HepG2 (cell line): ENCODE results near the gene NAIF1. TPM values are rescaled to one million over a fixed set of nuclear protein-coding genes. Genes with fewer than 3 reads are reported as not detected.

Experiments
- ATAD3A ChIP-seq: sonication (generic); formaldehyde crosslinking; IDR thresholded peaks from 2 replicates; pipeline ENCODE4 v1.4.0; 2020; ENCODE audit warnings: missing genetic modification reagents
- CBX2 ChIP-seq, 2 experiments: fragments of 200-600 bp in 1 of 2; sonication (generic); formaldehyde crosslinking in 1 of 2; IDR thresholded peaks; 2 replicates each; pipeline versions ENCODE4 v1.7.0 to v1.8.1; 2018 to 2022; ENCODE audit warnings: low read depth in 2 of 2, low read length in 1 of 2, mild to moderate bottlenecking in 1 of 2, missing genetic modification reagents in 1 of 2
- CENPT ChIP-seq: sonication (generic); formaldehyde crosslinking; IDR thresholded peaks from 2 replicates; pipeline ENCODE4 v1.8.0; 2022; ENCODE audit warnings: low read depth, mild to moderate bottlenecking, moderate library complexity, missing genetic modification reagents
- CERS6 ChIP-seq: sonication (generic); formaldehyde crosslinking; IDR thresholded peaks from 2 replicates; pipeline ENCODE4 v1.5.0; 2020; ENCODE audit warnings: missing genetic modification reagents
- CTCF ChIP-seq: sonication (generic); formaldehyde crosslinking; IDR thresholded peaks from 2 replicates; pipeline ENCODE4 v1.5.0; 2020; ENCODE audit warnings: mild to moderate bottlenecking, missing genetic modification reagents, moderate library complexity
- HHEX ChIP-seq: IDR thresholded peaks from 2 replicates; pipeline ENCODE4 v1.6.1; 2016; ENCODE audit warnings: control low read depth
- MAF1 ChIP-seq: sonication (generic); formaldehyde crosslinking; IDR thresholded peaks from 2 replicates; pipeline ENCODE4 v1.5.0; 2020; ENCODE audit warnings: missing genetic modification reagents, borderline replicate concordance
- MAFG ChIP-seq: sonication (generic); formaldehyde crosslinking; IDR thresholded peaks from 2 replicates; pipeline ENCODE4 v1.5.1; 2020; ENCODE audit warnings: mild to moderate bottlenecking, missing genetic modification reagents
- PATZ1 ChIP-seq: sonication (generic); formaldehyde crosslinking; IDR thresholded peaks from 2 replicates; pipeline ENCODE4 v1.4.0; 2020; ENCODE audit warnings: missing genetic modification reagents
- PLRG1 ChIP-seq: fragments of 450-650 bp; conservative IDR thresholded peaks from 2 replicates; pipeline ENCODE4 v1.6.1; 2016
- POLR2G ChIP-seq: fragments of 200-400 bp; formaldehyde crosslinking; IDR thresholded peaks from 2 replicates; pipeline ENCODE4 v1.6.1; 2018; ENCODE audit warnings: mild to moderate bottlenecking, low read depth, low read length, moderate library complexity
- SNAPC2 ChIP-seq: sonication (generic); formaldehyde crosslinking; IDR thresholded peaks from 2 replicates; pipeline ENCODE4 v1.8.1; 2022; ENCODE audit warnings: mild to moderate bottlenecking, missing genetic modification reagents
- SRSF4 ChIP-seq: fragments of 200-400 bp; formaldehyde crosslinking; IDR thresholded peaks from one replicate; pipeline ENCODE4 v1.6.1; 2018; ENCODE audit warnings: mild to moderate bottlenecking, low read depth, low read length, moderate library complexity; ENCODE audit not compliant: poor library complexity, severe bottlenecking
- TERF1 ChIP-seq: sonication (generic); formaldehyde crosslinking; IDR thresholded peaks from 2 replicates; pipeline ENCODE4 v1.8.0; 2022; ENCODE audit warnings: mild to moderate bottlenecking, missing genetic modification reagents, moderate library complexity
- ZNF24 ChIP-seq: fragments of 450-650 bp; IDR thresholded peaks from 2 replicates; pipeline ENCODE4 v1.6.1; 2017; ENCODE audit warnings: antibody characterized with exemption, mild to moderate bottlenecking
- ZNF570 ChIP-seq: sonication (generic); formaldehyde crosslinking; IDR thresholded peaks from 2 replicates; pipeline ENCODE4 v1.4.0; 2020; ENCODE audit warnings: mild to moderate bottlenecking, missing genetic modification reagents, borderline replicate concordance
- ZNF605 ChIP-seq: sonication (generic); formaldehyde crosslinking; IDR thresholded peaks from 2 replicates; pipeline ENCODE4 v1.8.0; 2022; ENCODE audit warnings: mild to moderate bottlenecking, missing genetic modification reagents
- ZNF607 ChIP-seq: sonication (generic); formaldehyde crosslinking; IDR thresholded peaks from 2 replicates; pipeline ENCODE4 v1.5.1; 2020; ENCODE audit warnings: missing genetic modification reagents, mild to moderate bottlenecking, borderline replicate concordance
- ZNF770 ChIP-seq: sonication (generic); formaldehyde crosslinking; IDR thresholded peaks from 2 replicates; pipeline ENCODE4 v1.5.0; 2020; ENCODE audit warnings: mild to moderate bottlenecking, missing genetic modification reagents
- ZSCAN30 ChIP-seq: sonication (generic); formaldehyde crosslinking; IDR thresholded peaks from 2 replicates; pipeline ENCODE4 v1.5.0; 2020; ENCODE audit warnings: mild to moderate bottlenecking, missing genetic modification reagents
- ZSCAN31 ChIP-seq: sonication (generic); formaldehyde crosslinking; IDR thresholded peaks from 2 replicates; pipeline ENCODE4 v1.5.0; 2020; ENCODE audit warnings: low read depth, mild to moderate bottlenecking, missing genetic modification reagents
- polyA plus RNA-seq, 8 experiments: library from polyadenylated mRNA; depleted of rRNA in 3 of 8; stranded (reverse) in 7 of 8; unstranded in 1 of 8; fragments of >200 nt; fragmentation: Illumina TruSeq in 4 of 8; extraction: Trizol in 4 of 8; gene quantifications; 2 replicates each; pipeline versions ENCODE4 v1.2.1 to v1.2.3, GENCODE V29; 2011 to 2016; ENCODE audit warnings: low read depth in 4 of 8, missing spikeins in 1 of 8, mixed read lengths in 1 of 8; ENCODE audit not compliant: insufficient read depth in 1 of 8
- total RNA-seq, 5 experiments: library from RNA; depleted of rRNA; stranded (reverse); fragments of >200 nt; fragmentation: Illumina TruSeq; extraction: Trizol; gene quantifications; 2 replicates each; pipeline ENCODE4 v1.2.3, GENCODE V29; 2016; ENCODE audit warnings: low read depth in 1 of 5

NAIF1 gene
- total and polyA plus RNA-seq, 2 of the 13 experiments (the other 11 are each of a cell fraction or from before 2014, with no cell fraction given) = 6.0 to 6.9 TPM

GRCh38 chr9:128043467-128043868 lies 23.7 kb downstream of the NAIF1 start (continued):
- TF ChIP-seq ZNF24 = no peak
- TF ChIP-seq SRSF4 = no peak
- no peak for TF ChIP-seq CBX2 (IDR thresholded peaks at IDR 0.05; ENCODE audit: low read depth, low read length)
- no peak for TF ChIP-seq CBX2 (CRISPR knock-in tag; IDR thresholded peaks at IDR 0.05; ENCODE audit: low read depth)
- peak; percentile 77 for TF ChIP-seq CTCF (CRISPR knock-in tag)
- TF ChIP-seq ATAD3A (CRISPR knock-in tag) = no peak
- TF ChIP-seq CENPT (CRISPR knock-in tag) = no peak
- TF ChIP-seq ZNF770 (CRISPR knock-in tag) = peak; percentile 31; the same call in 1 of the 2 replicates
- no peak for TF ChIP-seq SNAPC2
- peak; percentile 74 for TF ChIP-seq ZSCAN31 (CRISPR knock-in tag)
- no peak for TF ChIP-seq MAF1 (CRISPR knock-in tag)
- TF ChIP-seq POLR2G = no peak
- TF ChIP-seq MAFG (CRISPR knock-in tag) = no peak
- no peak for TF ChIP-seq CERS6 (CRISPR knock-in tag)
- TF ChIP-seq HHEX (CRISPR knock-in tag) = no peak
- no peak for TF ChIP-seq ZNF570 (CRISPR knock-in tag)
- TF ChIP-seq ZNF607 = no peak
- peak; percentile 94 for TF ChIP-seq PATZ1 (CRISPR knock-in tag)
- TF ChIP-seq ZSCAN30 (CRISPR knock-in tag) = no peak
- TF ChIP-seq ZNF605 (CRISPR knock-in tag) = peak; percentile 38; the same call in 1 of the 2 replicates
- no peak for TF ChIP-seq PLRG1
- no peak for TF ChIP-seq TERF1 (CRISPR knock-in tag)
